ENCODE results near the gene ZSCAN10. TPM values are rescaled to one million over a fixed set of nuclear protein-coding genes. Genes with fewer than 3 reads are reported as not detected.
A peak's percentile ranks its signal among the peaks of the same experiment; 100 is the strongest.

ZSCAN10 gene
- polyA plus RNA-seq, 1 experiment: not detected

- no peak for TF ChIP-seq CTCF (IDR thresholded peaks at IDR 0.05; ENCODE audit: insufficient read depth, low read depth, low read length)
- Histone ChIP-seq H3K27me3 (ENCODE audit: control insufficient read depth, insufficient read depth, low read length) (no peaks in the 10 kb centered on the region), H3K36me3 (ENCODE audit: control insufficient read depth, insufficient read depth, low read length) (peaks cover 28% of the 10 kb centered on the region), H3K4me3 (ENCODE audit: low read depth, low read length) (no peak overlapping the region)
- CTCF ChIA-PET: interaction anchor here (0.8 to 1.1 kb wide), 2 partner anchors 12 to 51 kb away, joined by 3 read pairs; no protein-coding TSS in a partner anchor
- POLR2A ChIA-PET: no interaction called here
- no peak for DNase-seq (ENCODE audit: low read depth)
Measured at GRCh38 chr16:3115561-3115960, 16.5 kb upstream of the ZSCAN10 start.

GRCh38 chr16:3115003-3115402, 15.9 kb upstream of the ZSCAN10 start:
- no peak for DNase-seq (ENCODE audit: low read depth)
- no peaks in the 10 kb centered on the region for H3K27me3 ChIP-seq (ENCODE audit: control insufficient read depth, insufficient read depth, low read length)
- ChIA-PET POLR2A (no interaction called here), CTCF (interaction anchor here (1.0 to 1.1 kb wide), 2 partner anchors 12 to 15 kb away, joined by 3 to 4 read pairs; no protein-coding TSS in a partner anchor)
- no peak overlapping the region for H3K4me3 ChIP-seq (ENCODE audit: low read depth, low read length)
- peaks cover 24% of the 10 kb centered on the region for H3K36me3 ChIP-seq (ENCODE audit: control insufficient read depth, insufficient read depth, low read length)
- no peak for TF ChIP-seq CTCF (IDR thresholded peaks at IDR 0.05; ENCODE audit: insufficient read depth, low read depth, low read length)

- Histone ChIP-seq H3K4me3 (ENCODE audit: low read depth, low read length) (peak overlapping the region; percentile 73), H3K36me3 (ENCODE audit: control insufficient read depth, insufficient read depth, low read length) (peaks cover 17% of the 10 kb centered on the region), H3K27me3 (ENCODE audit: control insufficient read depth, insufficient read depth, low read length) (no peaks in the 10 kb centered on the region)
- no peak for TF ChIP-seq CTCF (IDR thresholded peaks at IDR 0.05; ENCODE audit: insufficient read depth, low read depth, low read length)
- POLR2A ChIA-PET: no interaction called here
- CTCF ChIA-PET: interaction anchor here (0.7 to 1.8 kb wide), 3 partner anchors 16 to 20 kb away, joined by 3 to 10 read pairs (median 3); no protein-coding TSS in a partner anchor
- no peak for DNase-seq (ENCODE audit: low read depth)
Measured at GRCh38 chr16:3113765-3114479, 14.8 kb upstream of the ZSCAN10 start.

GRCh38 chr16:3112881-3113574, 13.9 kb upstream of the ZSCAN10 start:
- Histone ChIP-seq H3K36me3 (ENCODE audit: control insufficient read depth, insufficient read depth, low read length) (peaks cover 13% of the 10 kb centered on the region), H3K27me3 (ENCODE audit: control insufficient read depth, insufficient read depth, low read length) (no peaks in the 10 kb centered on the region), H3K4me3 (ENCODE audit: low read depth, low read length) (peak overlapping the region; percentile 73)
- no peak for DNase-seq (ENCODE audit: low read depth)
- CTCF ChIA-PET: interaction anchor here (0.8 to 1.8 kb wide), 3 partner anchors 17 to 22 kb away, joined by 3 to 10 read pairs (median 4); partner anchors contain the start of gene ZNF213
- POLR2A ChIA-PET: no interaction called here
- TF ChIP-seq CTCF (IDR thresholded peaks at IDR 0.05; ENCODE audit: insufficient read depth, low read depth, low read length): no peak

Measured in BJ (cell line).